Activated B cell treated with CpG ODN at 0.5 μM for 24 hours (primary cell): ENCODE results near the gene SIMC1. TPM values are rescaled to one million over a fixed set of nuclear protein-coding genes. Genes with fewer than 3 reads are reported as not detected.
"Not testable (repeated sequence)": the region's sequence is repeated elsewhere in the genome, so short reads cannot be mapped to it uniquely, and the experiment has no call there.

Experiments
- ATAC-seq: fragments of 200-7000 bp; cut with Tn5 transposase; one replicate; pipeline ENCODE4 v1.10.0; 2021; ENCODE audit warnings: low read depth, mild to moderate bottlenecking, moderate library complexity
- CTCF ChIA-PET: fragments of 350-600 bp; sonication (Branson Sonifier 250); formaldehyde crosslinking; loops from one replicate; lab custom pipeline; 2021; ENCODE audit warnings: antibody characterized with exemption; lab: Charles Lee
- POLR2A ChIA-PET: fragments of 350-600 bp; sonication (Branson Sonifier 250); formaldehyde crosslinking; loops from one replicate; lab custom pipeline; 2021; ENCODE audit warnings: antibody characterized with exemption; lab: Charles Lee
- DNase-seq: peaks from one replicate; pipeline ENCODE4 v3.0.0; 2022
- H3K27ac Mint-ChIP-seq: one replicate; pipeline ENCODE4 v1.8.0; 2020; ENCODE audit warnings: mixed read lengths
- H3K27me3 Mint-ChIP-seq: one replicate; pipeline ENCODE4 v1.8.0; 2021; ENCODE audit warnings: mixed read lengths
- H3K36me3 Mint-ChIP-seq: one replicate; pipeline ENCODE4 v1.8.0; 2021; ENCODE audit warnings: low read depth, mixed read lengths
- H3K4me1 Mint-ChIP-seq: one replicate; pipeline ENCODE4 v1.8.0; 2021; ENCODE audit warnings: mixed read lengths
- H3K4me3 Mint-ChIP-seq: one replicate; pipeline ENCODE4 v1.8.0; 2020; ENCODE audit warnings: mild to moderate bottlenecking, mixed read lengths
- H3K9me3 Mint-ChIP-seq: one replicate; pipeline ENCODE4 v1.8.0; 2020; ENCODE audit warnings: mixed read lengths
- intact Hi-C: fragments of 100-400 bp; cut with micrococcal nuclease; formaldehyde crosslinking; loops from one replicate; pipeline ENCODE4 v1.15.1; 2024
- total RNA-seq: library from RNA; stranded (reverse); gene quantifications from 2 replicates; pipeline ENCODE4 v1.2.3, GENCODE V29; 2022
- TF ChIP-seq, protein P1 (sequence below): fragments of 200-600 bp; IDR thresholded peaks from one replicate; pipeline ENCODE4 v1.8.0; 2022; ENCODE audit warnings: antibody characterized with exemption, mild to moderate bottlenecking

Gene SIMC1
- total RNA-seq, 1 donor from 2014 or later = 35.3 TPM

DNA sequence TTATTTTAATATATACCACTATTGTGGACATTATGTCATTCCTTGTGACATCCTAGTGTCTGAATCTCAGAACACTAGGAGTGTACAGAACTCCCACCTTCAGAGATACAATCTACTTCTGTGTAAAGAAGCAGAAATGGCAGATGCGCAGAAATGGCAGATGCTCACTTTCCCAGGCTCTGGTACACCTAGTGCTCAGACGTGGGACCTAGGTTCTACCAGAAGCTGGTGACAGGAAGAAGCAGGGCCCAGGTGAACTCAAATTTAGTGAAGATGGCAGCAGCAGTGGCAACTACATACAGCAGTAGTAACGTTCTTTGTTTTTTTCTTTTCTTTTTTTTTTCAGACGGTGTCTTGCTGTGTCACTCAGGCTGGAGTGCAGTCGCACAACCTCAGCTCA, 22.5 kb downstream of the SIMC1 start:
- intact Hi-C loops, POLR2A ChIA-PET, H3K9me3 Mint-ChIP-seq, H3K4me3 Mint-ChIP-seq, H3K27me3 Mint-ChIP-seq, H3K27ac Mint-ChIP-seq, H3K4me1 Mint-ChIP-seq, CTCF ChIA-PET, DNase-seq, ATAC-seq: not testable (repeated sequence)
- peaks cover 14% of the 10 kb centered on the region for H3K36me3 Mint-ChIP-seq

DNA sequence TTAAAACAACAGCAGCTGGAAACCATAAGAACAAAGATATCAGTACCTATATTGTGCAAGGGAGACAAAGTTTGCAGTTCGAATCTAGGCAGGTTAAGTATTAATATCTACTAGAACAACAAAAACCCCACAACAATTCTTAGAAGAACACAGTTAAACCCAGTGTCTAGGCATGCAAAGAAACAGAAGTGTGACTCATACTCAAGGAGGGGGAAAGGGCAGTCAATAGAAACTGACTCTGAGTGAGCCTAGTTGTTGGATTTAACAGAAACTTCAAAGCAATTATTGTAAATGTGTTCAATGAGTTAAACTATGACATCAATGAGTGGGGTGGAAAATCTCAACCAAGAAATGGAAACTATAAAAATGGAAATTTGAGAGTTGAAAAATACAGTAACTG, 28.2 kb downstream of the SIMC1 start:
- CTCF ChIA-PET = not testable (repeated sequence)

DNA sequence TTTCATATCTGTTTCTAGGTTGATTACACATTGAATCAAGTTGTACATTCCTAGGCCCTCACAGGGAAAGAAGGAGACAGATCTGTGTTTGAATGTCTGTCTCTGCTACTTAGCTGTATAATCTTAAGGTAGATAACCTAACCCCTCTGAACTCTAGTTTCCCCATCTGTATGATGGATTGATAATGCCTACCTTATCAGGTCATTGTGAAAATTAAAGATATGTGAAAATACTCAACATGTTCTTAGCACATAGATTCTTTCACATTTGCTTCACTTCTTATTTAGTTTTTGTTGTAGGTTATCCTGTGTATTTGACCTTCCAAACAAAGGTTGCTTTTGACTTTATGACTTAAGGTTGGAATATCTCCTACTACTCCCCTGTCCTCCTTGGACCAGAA, 50.8 kb downstream of the SIMC1 start:
- H3K27ac Mint-ChIP-seq, DNase-seq, H3K4me1 Mint-ChIP-seq, intact Hi-C loops, ATAC-seq, POLR2A ChIA-PET, CTCF ChIA-PET, H3K4me3 Mint-ChIP-seq, H3K27me3 Mint-ChIP-seq, H3K9me3 Mint-ChIP-seq: not testable (repeated sequence)
- H3K36me3 Mint-ChIP-seq = peaks cover 16% of the 10 kb centered on the region

More for the DNA sequence above, 28.2 kb downstream of the SIMC1 start:
- H3K4me1 Mint-ChIP-seq, POLR2A ChIA-PET, ATAC-seq, H3K4me3 Mint-ChIP-seq, H3K27ac Mint-ChIP-seq, H3K27me3 Mint-ChIP-seq, intact Hi-C loops, DNase-seq, H3K9me3 Mint-ChIP-seq: not testable (repeated sequence)
- peaks cover 19% of the 10 kb centered on the region for H3K36me3 Mint-ChIP-seq

DNA sequence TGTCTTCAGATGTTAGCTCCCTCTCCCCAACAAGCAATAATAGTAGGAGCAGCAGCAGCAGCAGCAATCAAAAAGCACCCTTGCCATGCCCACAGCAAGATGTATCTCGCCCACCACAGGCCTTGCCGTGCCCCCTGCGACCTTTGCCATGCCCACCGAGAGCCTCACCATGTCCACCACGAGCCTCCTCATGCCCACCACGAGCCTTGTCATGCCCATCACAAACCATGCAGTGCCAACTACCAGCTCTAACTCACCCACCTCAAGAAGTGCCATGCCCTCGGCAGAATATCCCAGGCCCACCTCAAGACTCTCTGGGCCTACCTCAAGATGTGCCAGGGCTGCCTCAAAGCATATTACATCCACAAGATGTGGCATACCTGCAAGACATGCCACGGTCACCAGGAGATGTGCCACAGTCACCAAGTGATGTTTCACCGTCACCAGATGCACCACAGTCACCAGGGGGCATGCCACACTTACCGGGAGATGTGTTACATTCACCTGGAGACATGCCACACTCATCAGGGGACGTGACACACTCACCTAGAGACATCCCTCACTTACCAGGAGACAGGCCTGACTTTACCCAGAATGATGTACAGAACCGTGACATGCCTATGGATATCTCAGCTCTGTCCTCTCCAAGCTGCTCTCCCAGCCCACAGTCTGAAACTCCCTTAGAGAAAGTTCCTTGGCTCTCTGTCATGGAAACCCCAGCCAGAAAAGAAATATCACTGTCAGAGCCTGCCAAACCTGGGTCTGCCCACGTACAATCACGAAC, 52.0 kb downstream of the SIMC1 start:
- peaks cover 17% of the 10 kb centered on the region for H3K36me3 Mint-ChIP-seq
- H3K27me3 Mint-ChIP-seq, H3K9me3 Mint-ChIP-seq, H3K4me1 Mint-ChIP-seq, H3K4me3 Mint-ChIP-seq, ATAC-seq, intact Hi-C loops, CTCF ChIA-PET, DNase-seq, H3K27ac Mint-ChIP-seq: not testable (repeated sequence)
- POLR2A ChIA-PET = interaction anchor here (0.7 kb wide), 1 partner anchor 84 kb away, joined by 7 read pairs; no protein-coding TSS in a partner anchor

DNA sequence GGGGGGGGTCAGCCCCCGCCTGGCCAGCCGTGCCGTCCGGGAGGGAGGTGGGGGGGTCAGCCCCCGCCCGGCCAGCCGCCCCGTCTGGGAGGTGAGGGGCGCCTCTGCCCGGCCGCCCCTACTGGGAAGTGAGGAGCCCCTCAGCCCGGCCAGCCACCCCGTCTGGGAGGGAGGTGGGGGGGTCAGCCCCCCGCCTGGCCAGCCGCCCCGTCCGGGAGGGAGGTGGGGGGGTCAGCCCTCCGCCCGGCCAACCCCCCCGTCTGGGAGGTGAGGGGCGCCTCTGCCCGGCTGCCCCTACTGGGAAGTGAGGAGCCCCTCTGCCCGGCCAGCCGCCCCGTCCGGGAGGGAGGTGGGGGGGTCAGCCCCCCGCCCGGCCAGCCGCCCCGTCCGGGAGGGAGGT, 67.1 kb downstream of the SIMC1 start:
- H3K27me3 Mint-ChIP-seq, H3K4me1 Mint-ChIP-seq, ATAC-seq, intact Hi-C loops, H3K9me3 Mint-ChIP-seq, H3K4me3 Mint-ChIP-seq, CTCF ChIA-PET, H3K27ac Mint-ChIP-seq, DNase-seq, POLR2A ChIA-PET: not testable (repeated sequence)
- H3K36me3 Mint-ChIP-seq = peaks cover 45% of the 10 kb centered on the region

DNA sequence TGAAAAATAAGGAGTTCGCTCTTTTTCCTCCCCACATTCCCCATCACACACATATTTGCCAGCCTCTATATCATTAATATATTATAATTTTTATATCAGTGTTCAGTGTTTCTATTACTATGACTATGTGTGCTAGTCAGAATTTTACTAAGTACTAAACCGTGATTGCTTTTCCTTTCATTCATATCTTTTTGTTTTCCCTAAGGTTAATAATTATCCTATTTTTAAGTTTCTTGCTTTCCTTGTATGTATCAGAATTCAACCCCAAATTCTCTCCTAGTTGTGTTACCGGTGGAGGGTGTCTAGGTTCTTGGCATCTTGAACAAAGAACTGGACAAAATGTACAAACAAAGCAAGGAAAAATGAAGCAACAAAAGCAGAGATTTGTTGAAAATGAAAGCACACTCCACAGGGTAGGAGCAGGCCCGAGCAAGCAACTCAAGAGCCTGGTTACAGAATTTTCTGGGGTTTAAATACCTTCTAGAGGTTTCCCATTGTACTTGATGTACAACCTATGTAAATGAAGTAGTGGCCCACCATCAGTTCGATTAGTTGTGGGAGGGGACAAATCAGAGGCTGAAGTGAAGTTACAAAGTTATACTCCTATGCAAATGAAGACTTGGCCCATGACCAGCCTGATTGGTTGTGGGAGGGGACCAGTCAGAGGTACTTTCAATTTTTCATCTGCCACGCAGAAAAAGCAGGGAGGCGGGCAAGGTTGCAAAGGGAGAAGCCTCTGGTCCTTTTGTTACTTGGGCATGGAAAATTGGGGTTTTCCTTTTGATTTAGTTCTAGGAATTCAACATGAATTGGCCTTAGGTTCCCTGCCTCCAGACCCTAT, 79.5 kb downstream of the SIMC1 start:
- Mint-ChIP-seq H3K27me3 (no peaks in the 10 kb centered on the region), H3K27ac (no peak overlapping the region), H3K9me3 (no peaks in the 10 kb centered on the region), H3K36me3 (peaks cover 65% of the 10 kb centered on the region), H3K4me3 (no peak overlapping the region), H3K4me1 (no peaks in the 10 kb centered on the region)
- CTCF ChIA-PET = no interaction called here
- TF ChIP-seq, protein P1, sequence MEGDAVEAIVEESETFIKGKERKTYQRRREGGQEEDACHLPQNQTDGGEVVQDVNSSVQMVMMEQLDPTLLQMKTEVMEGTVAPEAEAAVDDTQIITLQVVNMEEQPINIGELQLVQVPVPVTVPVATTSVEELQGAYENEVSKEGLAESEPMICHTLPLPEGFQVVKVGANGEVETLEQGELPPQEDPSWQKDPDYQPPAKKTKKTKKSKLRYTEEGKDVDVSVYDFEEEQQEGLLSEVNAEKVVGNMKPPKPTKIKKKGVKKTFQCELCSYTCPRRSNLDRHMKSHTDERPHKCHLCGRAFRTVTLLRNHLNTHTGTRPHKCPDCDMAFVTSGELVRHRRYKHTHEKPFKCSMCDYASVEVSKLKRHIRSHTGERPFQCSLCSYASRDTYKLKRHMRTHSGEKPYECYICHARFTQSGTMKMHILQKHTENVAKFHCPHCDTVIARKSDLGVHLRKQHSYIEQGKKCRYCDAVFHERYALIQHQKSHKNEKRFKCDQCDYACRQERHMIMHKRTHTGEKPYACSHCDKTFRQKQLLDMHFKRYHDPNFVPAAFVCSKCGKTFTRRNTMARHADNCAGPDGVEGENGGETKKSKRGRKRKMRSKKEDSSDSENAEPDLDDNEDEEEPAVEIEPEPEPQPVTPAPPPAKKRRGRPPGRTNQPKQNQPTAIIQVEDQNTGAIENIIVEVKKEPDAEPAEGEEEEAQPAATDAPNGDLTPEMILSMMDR = no peak
- POLR2A ChIA-PET = no interaction called here
- intact Hi-C loops = no loop called here
- ATAC-seq (no peak), DNase-seq (no peak)

DNA sequence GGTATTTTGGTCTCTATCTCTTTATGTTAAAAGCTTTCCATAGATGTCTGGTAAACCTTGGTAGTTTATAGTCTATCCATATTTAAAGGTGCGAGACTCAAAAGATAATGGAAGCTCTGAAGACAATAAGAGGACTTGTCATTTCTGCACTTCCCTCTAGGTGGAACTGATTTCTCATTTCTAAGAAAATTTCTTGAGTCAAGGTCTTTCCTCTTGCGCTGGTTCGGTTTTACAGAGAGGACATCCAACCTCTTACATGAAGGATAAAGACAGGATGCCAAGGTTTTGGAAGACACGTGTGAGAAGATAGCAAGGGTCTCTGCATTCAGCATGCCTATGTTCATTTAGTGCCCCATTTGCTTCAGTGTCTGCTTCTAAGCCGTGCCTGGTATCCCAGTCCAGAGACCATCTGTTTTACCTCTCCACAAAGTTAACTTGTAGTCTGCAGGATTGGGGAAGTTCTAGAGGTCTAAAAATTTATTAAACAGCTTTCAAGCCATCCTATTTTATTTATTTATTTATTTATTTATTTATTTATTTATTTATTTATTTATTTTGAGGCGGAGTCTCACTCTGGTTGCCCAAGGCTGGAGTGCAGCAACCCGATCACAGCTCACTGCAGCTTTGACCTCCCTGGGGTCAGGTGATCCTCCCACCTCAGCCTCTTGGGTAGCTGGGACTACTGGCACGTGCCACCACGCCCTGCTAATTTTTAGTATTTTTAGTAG, 81.8 kb downstream of the SIMC1 start:
- intact Hi-C loops = no loop called here
- TF ChIP-seq, protein P1 = no peak
- no peak for ATAC-seq
- no peaks in the 10 kb centered on the region for H3K9me3 Mint-ChIP-seq
- H3K4me3 Mint-ChIP-seq = no peak overlapping the region
- H3K4me1 Mint-ChIP-seq = no peaks in the 10 kb centered on the region
- H3K27ac Mint-ChIP-seq = no peak overlapping the region
- no peaks in the 10 kb centered on the region for H3K27me3 Mint-ChIP-seq
- ChIA-PET POLR2A (interaction anchor here (0.6 kb wide), 1 partner anchor 224 kb away, joined by 4 read pairs; no protein-coding TSS in a partner anchor), CTCF (interaction anchor here (1.5 kb wide), 1 partner anchor 10 kb away, joined by 3 read pairs; no protein-coding TSS in a partner anchor)
- peaks cover 61% of the 10 kb centered on the region for H3K36me3 Mint-ChIP-seq
- DNase-seq = no peak
